Midbrain (tissue), 1 donor: ENCODE data around the gene ZNF79.
"Not testable (repeated sequence)": the region's sequence is repeated elsewhere in the genome, so short reads cannot be mapped to it uniquely, and the experiment has no call there.

Source experiments
- DNase-seq: peaks from one replicate; lab custom pipeline; 2025; lab: John Stamatoyannopoulos, UW

The ZNF79 gene

DNA sequence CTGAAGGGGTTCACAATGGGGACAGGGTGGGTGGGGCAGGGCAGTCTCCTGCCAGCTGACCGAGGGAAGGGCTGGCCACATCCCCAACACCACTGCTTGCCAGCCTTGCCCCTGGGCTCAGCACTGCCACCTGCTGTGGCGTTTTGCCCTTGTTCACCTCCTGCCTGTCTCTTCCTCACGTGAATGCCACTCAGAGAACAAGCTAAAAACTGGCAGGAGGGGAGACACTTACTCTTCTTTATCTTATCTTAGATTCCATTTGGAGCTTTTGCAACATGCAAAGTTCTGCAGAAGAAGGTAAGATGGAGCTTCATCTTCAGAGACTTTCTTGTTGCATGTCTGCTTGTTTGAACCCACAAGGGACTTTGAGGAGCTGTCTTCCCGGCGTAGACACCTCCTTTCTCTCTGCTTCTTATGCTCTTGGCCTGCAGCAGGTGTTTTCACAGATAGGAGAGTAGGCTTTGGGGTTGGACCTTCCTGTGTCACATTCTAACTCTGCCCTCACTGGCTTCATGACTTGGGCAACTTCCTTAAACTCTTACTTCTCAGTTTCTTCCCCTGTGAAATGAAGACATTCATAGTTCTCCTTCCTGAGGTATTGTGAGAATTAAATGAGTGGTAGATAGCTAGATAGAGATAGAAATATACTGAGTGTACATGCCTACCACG is 31.3 kb downstream of the ZNF79 start:
- no peak for DNase-seq

DNA sequence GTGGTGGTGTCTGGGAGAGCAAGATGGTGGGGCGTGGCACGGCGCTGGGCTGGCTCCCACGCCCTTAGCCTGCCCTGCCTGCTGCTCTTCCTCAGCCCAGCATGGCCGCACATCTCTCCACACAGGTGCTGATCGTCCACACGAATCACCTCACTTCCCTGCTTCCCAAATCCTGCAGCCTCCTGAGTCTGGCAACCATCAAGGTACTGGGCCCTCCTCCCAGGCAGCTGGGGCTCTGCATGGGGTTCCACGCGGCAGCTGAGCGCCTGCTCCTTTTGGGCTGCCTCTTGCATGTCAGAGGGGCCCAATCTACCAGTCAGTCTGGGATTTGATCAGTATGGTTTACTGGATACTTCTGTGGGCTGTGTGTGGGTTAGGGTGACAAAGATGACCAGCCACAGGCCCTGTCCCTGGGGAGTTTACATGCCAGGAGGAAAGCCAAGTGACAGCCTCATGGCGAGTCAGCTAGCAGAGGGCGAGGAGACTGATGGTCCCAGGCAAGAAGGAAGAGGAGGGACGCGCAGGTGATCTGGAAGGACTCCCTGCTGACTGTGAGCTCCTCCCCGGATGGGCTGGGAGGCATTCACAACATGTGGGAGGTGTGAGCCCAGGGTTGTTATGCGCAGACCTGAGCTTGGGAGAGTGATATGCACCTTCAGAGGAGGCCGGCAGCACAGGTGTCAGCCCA is 33.2 kb downstream of the ZNF79 start:
- DNase-seq: no peak

DNA sequence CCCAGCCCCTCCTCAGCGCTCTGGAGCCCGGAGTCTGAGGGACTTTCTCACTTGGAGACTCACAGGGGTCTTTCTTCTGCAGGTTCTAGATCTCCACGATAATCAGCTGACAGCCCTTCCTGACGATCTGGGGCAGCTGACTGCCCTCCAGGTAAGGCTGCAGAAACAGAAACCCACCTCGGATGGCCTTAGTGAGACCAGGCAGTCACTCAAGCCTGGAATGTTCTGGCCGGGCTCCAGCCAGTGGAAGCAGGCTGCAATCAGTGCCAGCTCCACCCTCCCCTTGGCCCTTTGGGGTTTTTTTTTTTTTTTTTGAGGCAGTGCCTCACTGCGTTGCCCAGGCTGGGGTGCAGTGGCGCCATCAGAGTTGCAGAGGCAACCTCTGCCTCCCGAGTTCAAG is 34.7 kb downstream of the ZNF79 start:
- DNase-seq: no peak

- no peak for DNase-seq
Measured at GRCh38 chr9:127463382-127463781, 39.2 kb downstream of the ZNF79 start.

DNA sequence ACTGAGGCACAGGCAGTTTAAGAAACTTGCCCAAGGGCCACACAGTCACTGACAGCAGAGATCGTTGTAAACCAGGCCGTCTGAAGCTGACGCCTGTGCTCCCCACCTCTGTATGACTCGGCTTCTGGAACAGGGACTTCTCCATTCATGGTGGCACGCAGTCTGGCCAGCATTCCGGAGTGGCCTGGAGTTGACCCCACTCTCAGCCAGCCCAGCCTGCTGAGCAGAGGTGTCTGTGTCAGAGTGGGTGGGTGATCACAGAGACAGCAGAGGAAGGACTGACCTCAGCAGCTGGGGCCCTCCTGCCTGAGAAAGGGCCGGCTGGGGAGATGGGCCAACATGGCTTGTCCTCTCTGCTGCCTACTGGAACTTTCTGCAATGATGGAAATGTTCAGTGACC is 39.7 kb downstream of the ZNF79 start:
- DNase-seq: no peak

DNA sequence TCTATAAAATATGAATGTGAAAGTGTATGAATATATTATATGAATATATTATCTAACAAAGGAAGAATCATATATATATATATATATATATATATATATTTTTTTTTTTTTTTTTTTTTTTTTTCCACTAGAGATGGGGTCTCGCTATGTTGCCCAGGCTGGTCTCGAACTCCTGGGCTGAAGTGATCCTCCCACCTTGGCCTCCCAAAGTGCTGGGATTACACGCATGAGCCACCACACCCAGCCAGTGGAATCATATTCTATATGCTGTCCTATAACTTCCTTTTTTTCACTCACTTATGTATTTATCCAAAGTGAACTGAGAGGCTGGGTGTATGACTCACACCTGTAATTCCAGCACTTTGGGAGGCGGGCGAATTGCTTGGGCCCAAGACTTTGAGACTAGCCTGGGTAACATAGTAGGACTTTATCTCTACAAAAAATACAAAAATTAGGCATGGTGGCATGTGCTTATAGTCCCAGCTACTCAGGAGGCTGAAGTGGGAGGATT is 42.3 kb downstream of the ZNF79 start:
- DNase-seq: not testable (repeated sequence)

- DNase-seq: no peak
Measured at GRCh38 chr9:127467621-127468020, 43.4 kb downstream of the ZNF79 start.

DNA sequence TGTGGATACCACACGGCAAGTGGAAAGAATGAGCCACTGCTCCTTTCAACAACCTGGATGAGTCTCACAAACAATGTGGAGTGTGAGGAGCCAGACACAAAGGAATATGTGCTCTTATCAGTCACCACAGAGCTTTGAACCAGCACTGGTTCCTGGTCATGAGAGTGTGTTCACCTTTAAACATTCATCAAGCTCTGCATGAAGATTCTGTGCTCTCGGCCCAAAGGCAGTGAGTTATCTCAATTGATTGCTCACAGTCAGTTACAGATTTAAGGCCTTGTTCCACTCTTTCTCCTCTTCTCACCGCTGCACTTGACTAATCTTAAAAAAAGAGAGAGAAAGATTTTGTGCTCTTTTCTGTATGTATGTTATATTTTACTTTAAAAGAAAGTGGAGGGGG is 46.5 kb downstream of the ZNF79 start:
- no peak for DNase-seq

GRCh38 chr9:127473501-127473900 is 49.3 kb downstream of the ZNF79 start:
- no peak for DNase-seq

- no peak for DNase-seq
Measured at GRCh38 chr9:127473932-127474331, 49.8 kb downstream of the ZNF79 start.

DNA sequence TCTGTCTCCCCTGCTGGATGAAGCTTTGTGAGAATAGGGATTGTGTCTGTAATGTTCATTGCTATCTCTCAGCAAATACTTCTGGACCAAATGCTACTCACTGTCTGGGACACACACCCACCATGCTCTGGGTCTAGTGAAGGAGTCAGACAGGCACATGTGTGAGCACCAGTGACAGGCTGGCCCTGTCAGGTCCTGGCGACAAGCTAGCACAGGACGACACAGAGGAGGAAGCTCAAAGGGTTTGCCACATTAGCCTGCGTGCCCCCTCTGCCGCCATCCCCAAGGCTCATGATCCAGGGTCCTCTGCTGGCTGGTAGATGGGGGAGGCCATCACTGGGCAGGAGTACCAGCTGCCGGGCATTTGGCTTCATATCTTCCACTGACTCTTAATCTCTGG is 50.4 kb downstream of the ZNF79 start:
- DNase-seq: no peak

DNA sequence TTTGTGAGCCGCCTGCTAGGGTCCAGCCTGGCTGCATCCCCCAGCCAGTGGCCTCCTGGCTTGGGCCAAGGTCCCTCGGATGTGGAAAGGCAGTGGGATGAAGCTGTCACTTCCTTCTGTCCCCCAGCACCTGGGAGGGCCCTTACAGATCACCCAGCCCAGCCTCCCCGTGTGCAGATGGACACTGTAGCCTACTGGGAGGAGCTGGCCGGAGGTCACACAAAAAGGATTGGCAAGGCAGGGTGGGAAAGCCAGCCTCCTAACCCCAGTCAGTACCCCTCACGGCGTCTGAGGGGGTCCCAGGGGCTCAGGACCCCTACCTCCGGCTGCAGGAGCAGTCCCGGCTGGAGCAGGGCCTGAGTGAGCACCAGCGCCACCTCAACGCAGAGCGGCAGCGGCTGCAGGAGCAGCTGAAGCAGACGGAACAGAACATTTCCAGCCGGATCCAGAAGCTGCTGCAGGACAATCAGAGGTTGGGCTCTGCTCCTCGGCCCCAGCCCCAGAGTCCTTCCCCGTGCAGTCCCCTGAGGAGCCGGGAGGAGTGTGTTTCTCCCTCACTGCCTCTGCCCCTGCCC is 55.4 kb downstream of the ZNF79 start:
- no peak for DNase-seq

- no peak for DNase-seq
Measured at GRCh38 chr9:127482662-127483061, 58.5 kb downstream of the ZNF79 start.

DNA sequence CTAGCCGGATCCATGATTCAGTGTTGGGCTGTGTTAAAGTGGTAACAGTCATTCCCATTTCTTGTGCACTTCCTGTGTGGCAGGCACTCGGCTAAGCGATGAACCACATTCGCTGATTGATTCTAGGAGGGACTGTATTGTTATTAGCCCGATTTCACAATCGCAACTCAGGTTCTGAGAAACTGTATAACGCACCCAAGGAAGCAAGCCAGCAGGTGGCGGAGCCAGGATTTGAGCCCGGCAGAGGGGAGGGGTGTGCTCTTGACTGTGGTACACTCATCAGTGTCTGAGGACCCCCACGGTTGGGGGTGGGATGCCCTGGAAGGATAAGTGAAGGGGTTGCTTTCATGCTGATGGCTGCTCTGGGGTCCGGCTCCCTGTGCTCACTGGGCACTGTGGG is 61.8 kb downstream of the ZNF79 start:
- no peak for DNase-seq

DNA sequence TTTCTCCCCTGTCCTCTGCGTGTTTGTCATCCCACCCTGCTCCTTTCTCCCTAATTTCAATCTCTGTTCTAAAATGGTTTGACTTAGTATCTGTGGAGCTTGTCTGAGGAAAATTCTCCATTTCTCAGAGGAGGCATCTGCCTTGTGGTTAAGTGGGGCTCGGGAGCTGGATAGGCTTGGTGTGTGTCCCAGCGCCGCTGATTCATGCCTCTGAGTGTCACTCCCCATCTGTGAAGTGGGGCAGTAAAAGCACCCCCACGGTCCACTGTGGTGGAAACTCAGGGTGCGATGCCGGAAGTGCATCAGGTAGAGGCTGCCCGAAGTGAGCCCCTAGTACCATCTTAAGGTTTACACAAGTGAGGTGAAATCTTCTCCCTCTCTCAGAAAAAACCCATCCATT is 64.8 kb downstream of the ZNF79 start:
- DNase-seq: no peak

DNA sequence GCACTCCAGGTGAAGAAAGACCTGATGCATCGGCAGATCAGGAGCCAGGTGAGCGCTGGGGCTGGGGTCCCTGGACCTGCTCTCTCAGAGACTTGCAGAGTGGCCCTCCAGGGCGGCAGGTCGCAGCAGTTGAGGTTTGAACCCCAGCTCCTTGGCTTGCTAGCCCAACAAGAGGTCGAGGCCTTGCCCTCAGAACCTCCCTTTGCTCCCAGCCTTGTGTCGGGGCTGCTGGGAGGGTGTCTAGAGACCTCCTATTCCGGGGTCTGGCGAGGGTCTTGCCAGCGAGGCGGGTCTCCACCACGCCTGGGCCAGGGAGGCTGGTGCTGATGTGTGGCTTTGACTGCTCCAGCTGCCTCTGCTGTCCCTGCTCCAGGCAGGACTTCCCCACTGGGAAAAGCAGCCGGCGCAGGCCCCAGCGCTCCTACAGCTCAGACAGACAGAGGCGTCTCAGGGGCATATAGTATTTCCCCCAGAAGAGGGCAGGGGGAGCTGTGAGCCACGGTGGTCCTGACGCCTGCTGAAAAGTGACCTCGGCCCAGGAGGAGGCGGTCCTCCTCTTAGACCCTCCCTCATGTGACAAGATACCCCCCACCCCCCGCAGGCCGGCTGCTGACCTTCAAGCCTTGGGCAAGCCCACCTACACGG is 65.4 kb downstream of the ZNF79 start:
- no peak for DNase-seq

DNA sequence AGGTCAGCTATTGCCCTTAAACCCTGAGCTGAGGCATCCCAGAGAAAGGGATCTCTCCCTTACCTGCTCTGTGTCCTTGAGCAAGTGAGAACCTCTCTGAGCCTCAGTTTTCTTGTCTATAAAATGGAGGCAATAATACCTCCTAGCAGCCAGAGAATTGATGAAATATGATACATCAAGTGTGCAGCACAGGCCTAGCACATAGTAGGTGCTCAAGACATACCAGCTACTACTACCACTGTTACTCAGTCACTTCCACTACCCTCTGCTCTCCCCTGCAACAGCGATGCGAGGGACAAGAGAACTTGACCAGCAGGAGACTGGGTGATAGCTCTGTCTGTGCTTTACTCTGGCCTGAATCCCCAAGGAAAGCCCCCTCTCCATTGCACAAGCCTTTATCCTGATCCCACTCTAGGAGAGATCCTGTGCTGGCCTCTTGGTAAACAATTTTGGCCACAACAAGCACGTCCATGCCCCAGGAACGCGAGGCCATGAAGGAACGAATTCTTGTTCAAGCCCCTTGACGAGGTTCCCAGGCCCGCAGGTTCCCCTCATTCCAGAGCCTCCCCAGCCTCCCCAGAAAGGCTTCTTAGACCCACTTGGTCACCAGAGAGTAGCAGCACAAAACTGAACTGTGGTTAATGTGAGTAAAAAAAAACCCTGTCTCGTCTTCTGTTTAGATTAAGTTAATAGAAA is 66.5 kb downstream of the ZNF79 start:
- DNase-seq: no peak

- no peak for DNase-seq
Measured at GRCh38 chr9:127491516-127491915, 67.3 kb downstream of the ZNF79 start.

DNA sequence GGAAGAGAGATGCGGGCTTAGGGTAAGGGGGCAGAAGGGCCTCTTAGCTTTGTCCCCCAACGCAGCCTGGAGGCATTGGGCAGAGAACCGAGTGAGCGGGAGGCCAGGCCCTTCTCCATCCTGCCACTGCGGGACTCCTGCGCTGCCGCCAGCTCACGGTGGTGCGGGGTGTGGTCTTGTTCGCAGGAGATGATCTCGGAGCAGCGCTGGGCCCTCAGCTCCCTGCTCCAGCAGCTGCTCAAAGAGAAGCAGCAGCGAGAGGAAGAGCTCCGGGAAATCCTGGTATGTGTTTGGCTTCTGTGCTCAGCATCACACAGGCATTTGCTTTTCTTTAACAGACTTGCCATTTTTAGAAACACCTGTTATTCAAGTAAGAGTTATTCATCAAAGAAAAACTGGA is 68.4 kb downstream of the ZNF79 start:
- DNase-seq: no peak

GRCh38 chr9:127493592-127494303 is 69.6 kb downstream of the ZNF79 start:
- DNase-seq: no peak

DNA sequence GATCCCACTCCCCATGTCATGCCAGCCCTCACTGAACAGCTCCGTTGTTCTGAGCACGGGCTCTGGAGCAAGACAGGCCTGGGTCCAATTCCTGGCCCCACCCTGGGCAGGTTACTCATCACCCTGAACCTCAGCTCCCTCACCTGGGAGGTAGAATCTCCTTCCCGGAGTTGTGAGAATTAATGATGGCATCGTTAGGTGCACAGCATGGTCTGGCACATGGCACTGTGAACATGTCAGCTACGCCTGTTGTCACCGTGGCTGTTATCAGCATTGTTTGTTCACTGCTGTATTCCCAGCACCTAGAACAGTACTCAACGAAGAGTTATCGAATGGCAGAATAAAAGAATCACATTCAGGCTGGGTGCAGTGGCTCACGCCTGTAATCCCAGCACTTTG is 70.1 kb downstream of the ZNF79 start:
- no peak for DNase-seq
